ENCODE results near the gene C11orf54.
A peak's percentile ranks its signal among the peaks of the same experiment; 100 is the strongest.

Gene C11orf54

GRCh38 chr11:93735627-93736026 lies 5.8 kb upstream of the C11orf54 start:
- CTCF ChIA-PET: interaction anchor here (0.7 to 1.5 kb wide), 2 partner anchors 48 to 83 kb away, joined by 3 read pairs; partner anchors contain the start of gene MED17

DNA sequence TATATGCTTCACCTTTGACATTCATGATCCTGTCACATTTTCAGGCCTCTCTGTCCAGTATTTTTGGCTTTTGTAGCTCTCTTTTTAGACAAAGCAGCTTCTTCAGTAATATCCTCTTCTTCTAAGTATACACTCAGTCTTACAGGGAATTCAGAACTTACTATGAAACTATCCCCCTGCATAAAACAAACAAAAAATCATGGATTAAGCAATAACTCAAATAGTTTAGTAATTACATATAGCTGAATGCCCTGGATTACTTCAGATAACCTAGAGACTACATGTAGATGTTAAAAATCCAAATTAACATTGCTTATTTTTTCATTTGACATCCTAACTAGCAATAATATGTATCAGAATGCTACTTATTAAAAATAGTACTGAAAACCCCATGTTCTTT lies 5.3 kb upstream of the C11orf54 start:
- ChIA-PET CTCF (interaction anchor here (1.5 kb wide), 1 partner anchor 84 kb away, joined by 3 read pairs; no protein-coding TSS in a partner anchor), POLR2A (interaction anchor here (0.7 to 6.9 kb wide), 2 partner anchors 48 kb away, joined by 3 to 119 read pairs; partner anchors contain the start of gene MED17)
- TF ChIP-seq ARNT (IDR thresholded peaks at IDR 0.05) (no peak), FOXM1 (IDR thresholded peaks at IDR 0.05; ENCODE audit: borderline replicate concordance) (no peak), ZNF384 (IDR thresholded peaks at IDR 0.05) (no peak), TARDBP (IDR thresholded peaks at IDR 0.05) (no peak), FOXA1 (IDR thresholded peaks at IDR 0.05) (no peak), BHLHE40 (IDR thresholded peaks at IDR 0.05; ENCODE audit: borderline replicate concordance) (no peak), FOXK2 (IDR thresholded peaks at IDR 0.05) (no peak), L3MBTL2 (conservative IDR thresholded peaks at IDR 0.05) (no peak), CTBP1 (IDR thresholded peaks at IDR 0.05; ENCODE audit: borderline replicate concordance) (no peak), LEF1 (IDR thresholded peaks at IDR 0.05; ENCODE audit: borderline replicate concordance) (no peak), HDGF (IDR thresholded peaks at IDR 0.05; ENCODE audit: borderline replicate concordance) (no peak), NFRKB (IDR thresholded peaks at IDR 0.05) (no peak), SUZ12 (IDR thresholded peaks at IDR 0.05) (no peak)
- TF ChIP-seq, protein P1, sequence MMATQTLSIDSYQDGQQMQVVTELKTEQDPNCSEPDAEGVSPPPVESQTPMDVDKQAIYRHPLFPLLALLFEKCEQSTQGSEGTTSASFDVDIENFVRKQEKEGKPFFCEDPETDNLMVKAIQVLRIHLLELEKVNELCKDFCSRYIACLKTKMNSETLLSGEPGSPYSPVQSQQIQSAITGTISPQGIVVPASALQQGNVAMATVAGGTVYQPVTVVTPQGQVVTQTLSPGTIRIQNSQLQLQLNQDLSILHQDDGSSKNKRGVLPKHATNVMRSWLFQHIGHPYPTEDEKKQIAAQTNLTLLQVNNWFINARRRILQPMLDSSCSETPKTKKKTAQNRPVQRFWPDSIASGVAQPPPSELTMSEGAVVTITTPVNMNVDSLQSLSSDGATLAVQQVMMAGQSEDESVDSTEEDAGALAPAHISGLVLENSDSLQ (IDR thresholded peaks at IDR 0.05): no peak
- DNase-seq (ENCODE audit: extremely low spot score): no peak

More at GRCh38 chr11:93735627-93736026, 5.8 kb upstream of the C11orf54 start:
- TF ChIP-seq TARDBP (IDR thresholded peaks at IDR 0.05) (no peak), ELF4 (IDR thresholded peaks at IDR 0.05) (no peak), SP1 (IDR thresholded peaks at IDR 0.05) (no peak), FOXA1 (IDR thresholded peaks at IDR 0.05) (no peak), SUZ12 (IDR thresholded peaks at IDR 0.05) (no peak), LEF1 (IDR thresholded peaks at IDR 0.05; ENCODE audit: borderline replicate concordance) (no peak), ZNF384 (IDR thresholded peaks at IDR 0.05) (no peak), CTBP1 (IDR thresholded peaks at IDR 0.05; ENCODE audit: borderline replicate concordance) (no peak), FOXM1 (IDR thresholded peaks at IDR 0.05; ENCODE audit: borderline replicate concordance) (no peak), HDGF (IDR thresholded peaks at IDR 0.05; ENCODE audit: borderline replicate concordance) (no peak), NFRKB (IDR thresholded peaks at IDR 0.05) (no peak), FOXK2 (IDR thresholded peaks at IDR 0.05) (no peak), ARNT (IDR thresholded peaks at IDR 0.05) (no peak)
- TF ChIP-seq, protein P1 (IDR thresholded peaks at IDR 0.05): no peak
- DNase-seq (ENCODE audit: extremely low spot score): no peak
- POLR2A ChIA-PET: interaction anchor here (0.7 kb wide), 1 partner anchor 48 kb away, joined by 3 read pairs; the partner anchor contains the start of gene MED17

- CTCF ChIA-PET: interaction anchor here (0.6 kb wide), 1 partner anchor 178 kb away, joined by 4 read pairs; no protein-coding TSS in a partner anchor
- TF ChIP-seq TARDBP (IDR thresholded peaks at IDR 0.05) (no peak), LEF1 (IDR thresholded peaks at IDR 0.05; ENCODE audit: borderline replicate concordance) (no peak), ELF4 (IDR thresholded peaks at IDR 0.05) (no peak), NFRKB (IDR thresholded peaks at IDR 0.05) (no peak), FOXA1 (IDR thresholded peaks at IDR 0.05) (no peak), BHLHE40 (IDR thresholded peaks at IDR 0.05; ENCODE audit: borderline replicate concordance) (no peak), FOXM1 (IDR thresholded peaks at IDR 0.05; ENCODE audit: borderline replicate concordance) (no peak), CTBP1 (IDR thresholded peaks at IDR 0.05; ENCODE audit: borderline replicate concordance) (no peak), SUZ12 (IDR thresholded peaks at IDR 0.05) (no peak), HDGF (IDR thresholded peaks at IDR 0.05; ENCODE audit: borderline replicate concordance) (no peak), ARNT (IDR thresholded peaks at IDR 0.05) (no peak), SP1 (IDR thresholded peaks at IDR 0.05) (no peak), ZNF384 (IDR thresholded peaks at IDR 0.05) (no peak), FOXK2 (IDR thresholded peaks at IDR 0.05) (no peak), L3MBTL2 (conservative IDR thresholded peaks at IDR 0.05) (no peak)
- TF ChIP-seq, protein P1 (IDR thresholded peaks at IDR 0.05): no peak
- no peak for DNase-seq (ENCODE audit: extremely low spot score)
- POLR2A ChIA-PET: interaction anchor here (6.9 kb wide), 1 partner anchor 46 kb away, joined by 119 read pairs; the partner anchor contains the start of gene MED17
These were observed 3.4 kb upstream of the C11orf54 start for GRCh38 chr11:93737904-93738612.

DNA sequence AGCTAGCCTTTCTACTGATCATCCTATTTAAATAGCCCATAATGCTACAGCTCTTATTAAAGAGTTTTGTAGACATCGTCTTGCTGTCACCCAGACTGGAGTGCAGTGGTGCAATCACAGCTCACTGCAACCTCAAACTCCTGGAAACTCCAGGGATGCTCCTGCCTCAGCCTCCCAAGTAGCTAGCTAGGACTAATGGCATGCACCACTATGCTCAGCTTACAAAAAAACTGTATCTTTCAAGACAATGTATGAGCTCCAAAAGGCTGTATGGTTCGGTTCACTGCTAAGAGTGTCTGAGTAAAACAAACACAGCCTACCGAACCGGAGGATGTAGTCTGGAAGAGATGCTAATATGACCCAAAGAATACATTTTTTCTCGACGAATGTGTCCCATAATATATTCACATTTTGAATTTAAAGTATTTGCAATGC lies 2.8 kb upstream of the C11orf54 start:
- ChIA-PET CTCF (interaction anchor here (0.6 kb wide), 1 partner anchor 178 kb away, joined by 4 read pairs; no protein-coding TSS in a partner anchor), POLR2A (interaction anchor here (6.9 kb wide), 1 partner anchor 45 kb away, joined by 119 read pairs; the partner anchor contains the start of gene MED17)
- DNase-seq (ENCODE audit: extremely low spot score): no peak
- TF ChIP-seq ARNT (IDR thresholded peaks at IDR 0.05): no peak

GRCh38 chr11:93740031-93740729 lies 1.3 kb upstream of the C11orf54 start:
- ChIA-PET CTCF (interaction anchor here (0.6 kb wide), 1 partner anchor 166 kb away, joined by 6 read pairs; no protein-coding TSS in a partner anchor), POLR2A (interaction anchor here (1.4 to 6.9 kb wide), 7 partner anchors 9 to 78 kb away, joined by 3 to 119 read pairs (median 13); partner anchors contain the start of genes CEP295 and MED17)
- DNase-seq (ENCODE audit: extremely low spot score): no peak
- TF ChIP-seq ZNF384 (IDR thresholded peaks at IDR 0.05) (0 out of 2 replicates have a peak, but pooled peaks have one; percentile 46), ARNT (IDR thresholded peaks at IDR 0.05) (no peak)
